A549 (cell line): Measurements from ENCODE around the gene RTN4RL1. TPM values are rescaled to one million over a fixed set of nuclear protein-coding genes. Genes with fewer than 3 reads are reported as not detected.

Experiments used
- ATAC-seq, 2 experiments: fragments of 200-7000 bp in 1 of 2; fragments of >200 bp in 1 of 2; cut with Nextera tagmentation in 1 of 2; cut with Tn5 transposase in 1 of 2; 3 replicates each; pipeline versions ENCODE4 v1.8.0 to v1.9.1; 2018 to 2020; ENCODE audit warnings: mild to moderate bottlenecking in 1 of 2, moderate library complexity in 1 of 2
- CTCF ChIA-PET: fragments of 300-600 bp; sonication (Branson Sonifier 250); formaldehyde crosslinking; extraction: SDS; loops from one replicate; lab custom pipeline; 2021; ENCODE audit warnings: antibody characterized with exemption, inconsistent platforms; lab: Yijun Ruan, JAX
- POLR2A ChIA-PET: fragments of 350-600 bp; formaldehyde crosslinking; extraction: SDS; loops from one replicate; lab custom pipeline; 2021; ENCODE audit warnings: antibody characterized with exemption, inconsistent platforms; lab: Yijun Ruan, JAX
- DNase-seq, 2 experiments: peaks; one replicate each; pipeline versions ENCODE4 v3.0.0 to v3.0.0-alpha.2; 2011 to 2016; ENCODE audit warnings: low read depth in 1 of 2, low spot score in 1 of 2
- FAIRE-seq: peaks from 2 replicates; lab custom pipeline; 2011; peaks lifted over from hg19 to GRCh38; lab: Jason Lieb, UNC
- H3K27ac ChIP-seq, 2 experiments: fragments of >200 bp; sonication (Bioruptor Twin); formaldehyde crosslinking; 3 replicates each; pipeline ENCODE4 v1.5.1; 2016 to 2017
- H3K4me1 ChIP-seq: fragments of >200 bp; sonication (Bioruptor Twin); formaldehyde crosslinking; 3 replicates; pipeline ENCODE4 v1.6.1; 2016
- H3K4me2 ChIP-seq: fragments of >200 bp; sonication (Bioruptor Twin); formaldehyde crosslinking; 3 replicates; pipeline ENCODE4 v1.6.1; 2016
- H3K4me3 ChIP-seq: fragments of >200 bp; sonication (Bioruptor Twin); formaldehyde crosslinking; 3 replicates; pipeline ENCODE4 v1.5.1; 2016
- H3K9me3 ChIP-seq: fragments of >200 bp; sonication (Bioruptor Twin); formaldehyde crosslinking; 3 replicates; pipeline ENCODE4 v1.6.1; 2016
- BCL3 ChIP-seq: fragments of >200 bp; sonication (Bioruptor Twin); formaldehyde crosslinking; IDR thresholded peaks from 3 replicates; pipeline ENCODE4 v1.6.1; 2016
- BHLHE40 ChIP-seq: IDR thresholded peaks from 2 replicates; pipeline ENCODE4 v1.6.1; 2012; ENCODE audit warnings: low read depth, low read length, inconsistent platforms
- CEBPB ChIP-seq, 2 experiments: fragments of >200 bp in 1 of 2; sonication (Bioruptor Twin) in 1 of 2; formaldehyde crosslinking in 1 of 2; IDR thresholded peaks; 2 replicates each; pipeline ENCODE4 v1.6.1; 2012 to 2016
- EHF ChIP-seq: fragments of 250-450 bp; sonication (Bioruptor Pico); IDR thresholded peaks from 2 replicates; pipeline ENCODE4 v1.5.0; 2020; ENCODE audit warnings: mild to moderate bottlenecking
- EHMT2 ChIP-seq: fragments of 200-600 bp; sonication (generic); IDR thresholded peaks from 2 replicates; pipeline ENCODE4 v1.6.1; 2016; ENCODE audit warnings: antibody characterized with exemption, low read depth, mild to moderate bottlenecking, moderate library complexity
- ELK1 ChIP-seq: fragments of 150-350 bp; IDR thresholded peaks from 2 replicates; pipeline ENCODE4 v1.6.1; 2014; ENCODE audit warnings: low read depth, mild to moderate bottlenecking, low read length
- HES2 ChIP-seq: fragments of >200 bp; sonication (Bioruptor Twin); formaldehyde crosslinking; IDR thresholded peaks from 2 replicates; pipeline ENCODE4 v1.6.1; 2016
- HEYL ChIP-seq: fragments of 250-450 bp; sonication (Bioruptor Pico); IDR thresholded peaks from 2 replicates; pipeline ENCODE4 v1.8.0; 2021; ENCODE audit warnings: mild to moderate bottlenecking, moderate library complexity
- HOXA7 ChIP-seq: fragments of 250-450 bp; sonication (Bioruptor Pico); IDR thresholded peaks from 2 replicates; pipeline ENCODE4 v1.5.0; 2020; ENCODE audit warnings: mild to moderate bottlenecking, moderate library complexity
- HOXB5 ChIP-seq: fragments of 250-450 bp; sonication (Bioruptor Pico); IDR thresholded peaks from 2 replicates; pipeline ENCODE4 v1.5.0; 2020; ENCODE audit warnings: mild to moderate bottlenecking, moderate library complexity
- JUNB ChIP-seq: fragments of >200 bp; sonication (Bioruptor Twin); formaldehyde crosslinking; IDR thresholded peaks from 2 replicates; pipeline ENCODE4 v1.6.1; 2016
- KDM1A ChIP-seq: fragments of 200-600 bp; sonication (generic); IDR thresholded peaks from 2 replicates; pipeline ENCODE4 v1.6.1; 2016; ENCODE audit warnings: low read depth, mild to moderate bottlenecking
- MAX ChIP-seq: IDR thresholded peaks from 2 replicates; pipeline ENCODE4 v1.6.1; 2012
- NFE2L2 ChIP-seq: fragments of 150-350 bp; conservative IDR thresholded peaks from 2 replicates; pipeline ENCODE4 v1.6.1; 2014; ENCODE audit warnings: low read length
- PHF8 ChIP-seq: fragments of 200-600 bp; sonication (generic); IDR thresholded peaks from 2 replicates; pipeline ENCODE4 v1.6.1; 2016; ENCODE audit warnings: low read depth, mild to moderate bottlenecking, antibody characterized with exemption, moderate library complexity, borderline replicate concordance
- POLR2A ChIP-seq: IDR thresholded peaks from 2 replicates; pipeline ENCODE4 v1.6.1; 2012; ENCODE audit warnings: mild to moderate bottlenecking, low read length
- RARB ChIP-seq: fragments of 250-450 bp; sonication (Bioruptor Pico); IDR thresholded peaks from 2 replicates; pipeline ENCODE4 v1.8.0; 2021; ENCODE audit warnings: mild to moderate bottlenecking, moderate library complexity
- RCOR1 ChIP-seq: fragments of 150-350 bp; IDR thresholded peaks from 2 replicates; pipeline ENCODE4 v1.6.1; 2014; ENCODE audit warnings: antibody characterized with exemption, low read length, low read depth
- REST ChIP-seq: fragments of 200-600 bp; sonication (generic); IDR thresholded peaks from 2 replicates; pipeline ENCODE4 v1.6.1; 2016; ENCODE audit warnings: antibody characterized with exemption, mild to moderate bottlenecking, moderate library complexity
- TFCP2L1 ChIP-seq: fragments of 250-450 bp; sonication (Bioruptor Pico); IDR thresholded peaks from 2 replicates; pipeline ENCODE4 v1.5.0; 2021; ENCODE audit warnings: mild to moderate bottlenecking
- TP53 ChIP-seq: fragments of 250-450 bp; sonication (Bioruptor Pico); IDR thresholded peaks from 2 replicates; pipeline ENCODE4 v1.5.0; 2021; ENCODE audit warnings: mild to moderate bottlenecking, moderate library complexity
- ZFP36 ChIP-seq: fragments of 450-650 bp; IDR thresholded peaks from 2 replicates; pipeline ENCODE4 v1.6.1; 2014; ENCODE audit warnings: borderline replicate concordance; ENCODE audit not compliant: partially characterized antibody
- WGBS: methylation state at CpG from one replicate; pipeline ENCODE4 v1.1.6; 2017; ENCODE audit errors: missing lambda C conversion rate; 5-methylcytosine and 5-hydroxymethylcytosine counted together
- polyA plus RNA-seq, 4 experiments: library from polyadenylated mRNA; depleted of rRNA in 3 of 4; stranded (reverse); fragments of >200 nt; fragmentation: RNase III in 1 of 4; extraction: RNeasy Plus Mini Kit Qiagen cat#74134 plus additional on column Dnase treatment in 1 of 4; gene quantifications; 2 replicates in 3 of 4; 3 replicates in 1 of 4; pipeline ENCODE4 v1.2.3, GENCODE V29; 2011 to 2017

The RTN4RL1 gene
- polyA plus RNA-seq, 2 of the 4 experiments (the other 2 are of a cell fraction), result 0.39 to 1.5 TPM

GRCh38 chr17:2011411-2012371 is 13.4 kb downstream of the RTN4RL1 start:
- ATAC-seq, result peak in 1 of 2 experiments; percentile 23; a peak in 1 of 6 replicates
- Histone ChIP-seq H3K4me2 (no peak overlapping the region), H3K9me3 (peaks cover 14% of the 10 kb centered on the region; the same call in 2 of the 3 replicates), H3K4me3 (no peak overlapping the region)
- POLR2A ChIA-PET, result no interaction called here
- CTCF ChIA-PET, result interaction anchor here (0.9 to 1.8 kb wide), 7 partner anchors 12 to 103 kb away, joined by 3 to 6 read pairs (median 4); no protein-coding TSS in a partner anchor
- FAIRE-seq, result no peak
- no peak for DNase-seq
- TF ChIP-seq CEBPB (IDR thresholded peaks at IDR 0.05) (no peak), EHF (CRISPR knock-in tag) (no peak), HOXB5 (CRISPR knock-in tag) (no peak), HES2 (no peak), BHLHE40 (no peak), POLR2A (no peak), KDM1A (no peak), MAX (no peak), PHF8 (no peak), TFCP2L1 (CRISPR knock-in tag) (no peak), REST (no peak)
- TF ChIP-seq, all 56 proteins: peak for 0
- WGBS, result 61% methylated on average over 24 of the region's 24 CpGs
- Histone ChIP-seq H3K27ac (no peak overlapping the region), H3K4me1 (no peaks in the 10 kb centered on the region)

GRCh38 chr17:2009737-2010136 is 15.4 kb downstream of the RTN4RL1 start:
- FAIRE-seq, result no peak
- no peaks in the 10 kb centered on the region for H3K4me1 ChIP-seq
- CTCF ChIA-PET, result interaction anchor here (1.2 kb wide), 1 partner anchor 103 kb away, joined by 3 read pairs; no protein-coding TSS in a partner anchor

More at GRCh38 chr17:2009737-2010136, 15.4 kb downstream of the RTN4RL1 start:
- Histone ChIP-seq H3K9me3 (peaks cover 14% of the 10 kb centered on the region; the same call in 2 of the 3 replicates), H3K4me3 (no peak overlapping the region), H3K4me2 (no peak overlapping the region), H3K27ac (no peak overlapping the region)
- DNase-seq (no peak), ATAC-seq (no peak)
- TF ChIP-seq RARB (CRISPR knock-in tag) (no peak), ELK1 (no peak), HOXA7 (CRISPR knock-in tag) (no peak), RCOR1 (no peak), BCL3 (no peak), JUNB (no peak), BHLHE40 (no peak), KDM1A (no peak), NFE2L2 (no peak), TP53 (no peak), ZFP36 (no peak), EHMT2 (no peak), HEYL (no peak)
- WGBS, result 81% methylated on average over 6 of the region's 10 CpGs
- POLR2A ChIA-PET, result no interaction called here
